ENCODE measurements around the gene LASP1.

DNA sequence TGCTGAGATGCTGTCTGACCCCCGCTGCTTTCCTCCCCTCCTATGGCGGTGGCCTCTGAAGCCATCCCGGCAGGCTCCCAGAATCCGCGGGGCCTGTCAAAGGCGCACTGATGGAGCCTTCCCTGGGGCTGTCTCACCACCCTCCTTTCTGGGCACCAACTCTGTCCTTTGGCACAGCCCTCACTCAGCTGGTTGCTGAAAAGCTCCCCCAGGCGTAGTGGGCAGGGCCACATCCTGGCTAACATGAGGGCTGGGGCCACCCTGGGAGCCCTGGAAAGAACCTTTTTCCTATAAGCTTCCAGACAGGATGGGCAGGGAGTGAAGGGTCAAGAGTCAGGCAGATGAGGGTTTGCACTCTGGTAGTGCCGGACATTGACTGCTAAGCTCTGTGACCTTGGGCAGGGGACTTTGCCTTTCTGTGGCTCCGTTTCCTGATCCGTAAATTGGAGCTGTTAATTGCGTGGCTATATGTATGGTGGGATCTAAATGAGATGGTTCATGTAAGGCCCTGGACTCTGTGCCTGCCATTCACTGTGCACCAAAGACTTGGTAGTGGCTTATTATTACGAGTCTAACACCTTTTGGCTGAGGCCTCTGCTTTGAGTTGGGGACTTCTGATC is 27.9 kb downstream of the LASP1 start:
- TF ChIP-seq ZFP3 (CRISPR knock-in tag; IDR thresholded peaks at IDR 0.05): no peak
- no peak for TF ChIP-seq ZFP30 (CRISPR knock-in tag; IDR thresholded peaks at IDR 0.05)
- TF ChIP-seq, protein P1, sequence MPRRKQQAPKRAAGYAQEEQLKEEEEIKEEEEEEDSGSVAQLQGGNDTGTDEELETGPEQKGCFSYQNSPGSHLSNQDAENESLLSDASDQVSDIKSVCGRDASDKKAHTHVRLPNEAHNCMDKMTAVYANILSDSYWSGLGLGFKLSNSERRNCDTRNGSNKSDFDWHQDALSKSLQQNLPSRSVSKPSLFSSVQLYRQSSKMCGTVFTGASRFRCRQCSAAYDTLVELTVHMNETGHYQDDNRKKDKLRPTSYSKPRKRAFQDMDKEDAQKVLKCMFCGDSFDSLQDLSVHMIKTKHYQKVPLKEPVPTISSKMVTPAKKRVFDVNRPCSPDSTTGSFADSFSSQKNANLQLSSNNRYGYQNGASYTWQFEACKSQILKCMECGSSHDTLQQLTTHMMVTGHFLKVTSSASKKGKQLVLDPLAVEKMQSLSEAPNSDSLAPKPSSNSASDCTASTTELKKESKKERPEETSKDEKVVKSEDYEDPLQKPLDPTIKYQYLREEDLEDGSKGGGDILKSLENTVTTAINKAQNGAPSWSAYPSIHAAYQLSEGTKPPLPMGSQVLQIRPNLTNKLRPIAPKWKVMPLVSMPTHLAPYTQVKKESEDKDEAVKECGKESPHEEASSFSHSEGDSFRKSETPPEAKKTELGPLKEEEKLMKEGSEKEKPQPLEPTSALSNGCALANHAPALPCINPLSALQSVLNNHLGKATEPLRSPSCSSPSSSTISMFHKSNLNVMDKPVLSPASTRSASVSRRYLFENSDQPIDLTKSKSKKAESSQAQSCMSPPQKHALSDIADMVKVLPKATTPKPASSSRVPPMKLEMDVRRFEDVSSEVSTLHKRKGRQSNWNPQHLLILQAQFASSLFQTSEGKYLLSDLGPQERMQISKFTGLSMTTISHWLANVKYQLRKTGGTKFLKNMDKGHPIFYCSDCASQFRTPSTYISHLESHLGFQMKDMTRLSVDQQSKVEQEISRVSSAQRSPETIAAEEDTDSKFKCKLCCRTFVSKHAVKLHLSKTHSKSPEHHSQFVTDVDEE (CRISPR knock-in tag; IDR thresholded peaks at IDR 0.05): no peak
- no peak for TF ChIP-seq ZNF8 (CRISPR knock-in tag; IDR thresholded peaks at IDR 0.05)
- TF ChIP-seq ZNF565 (CRISPR knock-in tag; conservative IDR thresholded peaks at IDR 0.05; ENCODE audit: low read depth): no peak
- TF ChIP-seq TCF4 (CRISPR knock-in tag; IDR thresholded peaks at IDR 0.05; ENCODE audit: borderline replicate concordance): no peak
- TF ChIP-seq RARB (CRISPR knock-in tag; IDR thresholded peaks at IDR 0.05): no peak
- TF ChIP-seq, protein P2, sequence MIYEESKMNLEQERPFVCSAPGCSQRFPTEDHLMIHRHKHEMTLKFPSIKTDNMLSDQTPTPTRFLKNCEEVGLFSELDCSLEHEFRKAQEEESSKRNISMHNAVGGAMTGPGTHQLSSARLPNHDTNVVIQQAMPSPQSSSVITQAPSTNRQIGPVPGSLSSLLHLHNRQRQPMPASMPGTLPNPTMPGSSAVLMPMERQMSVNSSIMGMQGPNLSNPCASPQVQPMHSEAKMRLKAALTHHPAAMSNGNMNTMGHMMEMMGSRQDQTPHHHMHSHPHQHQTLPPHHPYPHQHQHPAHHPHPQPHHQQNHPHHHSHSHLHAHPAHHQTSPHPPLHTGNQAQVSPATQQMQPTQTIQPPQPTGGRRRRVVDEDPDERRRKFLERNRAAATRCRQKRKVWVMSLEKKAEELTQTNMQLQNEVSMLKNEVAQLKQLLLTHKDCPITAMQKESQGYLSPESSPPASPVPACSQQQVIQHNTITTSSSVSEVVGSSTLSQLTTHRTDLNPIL (CRISPR knock-in tag; IDR thresholded peaks at IDR 0.05; ENCODE audit: low read depth): no peak
- TF ChIP-seq, protein P3, sequence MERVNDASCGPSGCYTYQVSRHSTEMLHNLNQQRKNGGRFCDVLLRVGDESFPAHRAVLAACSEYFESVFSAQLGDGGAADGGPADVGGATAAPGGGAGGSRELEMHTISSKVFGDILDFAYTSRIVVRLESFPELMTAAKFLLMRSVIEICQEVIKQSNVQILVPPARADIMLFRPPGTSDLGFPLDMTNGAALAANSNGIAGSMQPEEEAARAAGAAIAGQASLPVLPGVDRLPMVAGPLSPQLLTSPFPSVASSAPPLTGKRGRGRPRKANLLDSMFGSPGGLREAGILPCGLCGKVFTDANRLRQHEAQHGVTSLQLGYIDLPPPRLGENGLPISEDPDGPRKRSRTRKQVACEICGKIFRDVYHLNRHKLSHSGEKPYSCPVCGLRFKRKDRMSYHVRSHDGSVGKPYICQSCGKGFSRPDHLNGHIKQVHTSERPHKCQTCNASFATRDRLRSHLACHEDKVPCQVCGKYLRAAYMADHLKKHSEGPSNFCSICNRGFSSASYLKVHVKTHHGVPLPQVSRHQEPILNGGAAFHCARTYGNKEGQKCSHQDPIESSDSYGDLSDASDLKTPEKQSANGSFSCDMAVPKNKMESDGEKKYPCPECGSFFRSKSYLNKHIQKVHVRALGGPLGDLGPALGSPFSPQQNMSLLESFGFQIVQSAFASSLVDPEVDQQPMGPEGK (CRISPR knock-in tag; IDR thresholded peaks at IDR 0.05; ENCODE audit: borderline replicate concordance): no peak
- no peak for TF ChIP-seq ZC3H10 (CRISPR knock-in tag; IDR thresholded peaks at IDR 0.05)
- TF ChIP-seq OSR1 (CRISPR knock-in tag; IDR thresholded peaks at IDR 0.05): no peak

Measured in SK-N-SH treated with all-trans-retinoic acid at 6 μM for 48 hours (cell line).